ENCODE data around the gene PLIN5. TPM values are rescaled to one million over a fixed set of nuclear protein-coding genes. Genes with fewer than 3 reads are reported as not detected.
"Not testable (repeated sequence)": the region's sequence is repeated elsewhere in the genome, so short reads cannot be mapped to it uniquely, and the experiment has no call there.

PLIN5 gene
- total RNA-seq, 2 donors from 2014 or later: 3.7 to 3.9 TPM

GRCh38 chr19:4566402-4567051 lies 31.5 kb upstream of the PLIN5 start:
- Mint-ChIP-seq H3K36me3 (ENCODE audit: low read depth) (no peaks in the 10 kb centered on the region), H3K4me1 (peaks cover 3% of the 10 kb centered on the region)

GRCh38 chr19:4563562-4563961 lies 28.5 kb upstream of the PLIN5 start:
- H3K27ac ChIP-seq (ENCODE audit: low read depth, low read length); H3K27ac Mint-ChIP-seq; H3K9me3 Mint-ChIP-seq; H3K4me3 ChIP-seq (ENCODE audit: low read length); H3K4me1 ChIP-seq (ENCODE audit: control insufficient read depth, insufficient read depth, low read length); H3K36me3 Mint-ChIP-seq (ENCODE audit: low read depth); H3K36me3 ChIP-seq (ENCODE audit: control insufficient read depth, insufficient read depth, low read length); H3K4me3 Mint-ChIP-seq; DNase-seq; H3K27me3 ChIP-seq (ENCODE audit: control insufficient read depth, insufficient read depth, low read length, poor library complexity, severe bottlenecking); H3K9me3 ChIP-seq (ENCODE audit: control insufficient read depth, low read length); H3K9ac ChIP-seq (ENCODE audit: extremely low read depth, low read length, poor library complexity, severe bottlenecking); H3K27me3 Mint-ChIP-seq (ENCODE audit: insufficient read depth); H3K4me1 Mint-ChIP-seq: not testable (repeated sequence)
- 87 to 97% methylated on average over 4 to 5 of the region's 5 CpGs for WGBS, 2 experiments (ENCODE audit: insufficient coverage in 1 of 2, insufficient read length in 1 of 2)

More at GRCh38 chr19:4566402-4567051, 31.5 kb upstream of the PLIN5 start:
- no peaks in the 10 kb centered on the region for H3K9me3 ChIP-seq (ENCODE audit: control insufficient read depth, low read length)
- Mint-ChIP-seq H3K27ac (no peak overlapping the region), H3K9me3 (no peaks in the 10 kb centered on the region), H3K27me3 (ENCODE audit: insufficient read depth) (peaks cover 3% of the 10 kb centered on the region), H3K4me3 (no peak overlapping the region)
- 92 to 95% methylated on average over 30 to 35 of the region's 35 CpGs for WGBS, 2 experiments (ENCODE audit: insufficient coverage in 1 of 2, insufficient read length in 1 of 2)
- DNase-seq: no peak
- no peak for TF ChIP-seq CTCF (conservative IDR thresholded peaks at IDR 0.05)
- no peaks in the 10 kb centered on the region for H3K36me3 ChIP-seq (ENCODE audit: control insufficient read depth, insufficient read depth, low read length)
- no peaks in the 10 kb centered on the region for H3K4me1 ChIP-seq (ENCODE audit: control insufficient read depth, insufficient read depth, low read length)
- no peaks in the 10 kb centered on the region for H3K27me3 ChIP-seq (ENCODE audit: control insufficient read depth, insufficient read depth, low read length, poor library complexity, severe bottlenecking)
- no peak overlapping the region for H3K4me3 ChIP-seq (ENCODE audit: low read length)
- no peak overlapping the region for H3K27ac ChIP-seq (ENCODE audit: low read depth, low read length)
- no peak overlapping the region for H3K9ac ChIP-seq (ENCODE audit: extremely low read depth, low read length, poor library complexity, severe bottlenecking)

GRCh38 chr19:4562085-4562484 lies 27.1 kb upstream of the PLIN5 start:
- H3K27ac ChIP-seq (ENCODE audit: low read depth, low read length); H3K4me3 Mint-ChIP-seq; H3K4me1 Mint-ChIP-seq; H3K27ac Mint-ChIP-seq; H3K4me1 ChIP-seq (ENCODE audit: control insufficient read depth, insufficient read depth, low read length); H3K9ac ChIP-seq (ENCODE audit: extremely low read depth, low read length, poor library complexity, severe bottlenecking); H3K9me3 Mint-ChIP-seq; H3K36me3 Mint-ChIP-seq (ENCODE audit: low read depth); DNase-seq; H3K27me3 Mint-ChIP-seq (ENCODE audit: insufficient read depth); H3K4me3 ChIP-seq (ENCODE audit: low read length); H3K9me3 ChIP-seq (ENCODE audit: control insufficient read depth, low read length); H3K36me3 ChIP-seq (ENCODE audit: control insufficient read depth, insufficient read depth, low read length); H3K27me3 ChIP-seq (ENCODE audit: control insufficient read depth, insufficient read depth, low read length, poor library complexity, severe bottlenecking): not testable (repeated sequence)
- WGBS, 2 experiments (ENCODE audit: insufficient coverage in 1 of 2, insufficient read length in 1 of 2): 95 to 100% methylated on average over 2 to 6 of the region's 7 CpGs

- Histone ChIP-seq H3K27ac (ENCODE audit: low read depth, low read length) (no peak within 1 kb of the TSS), H3K9me3 (ENCODE audit: control insufficient read depth, low read length) (no peaks in the 10 kb centered on the region), H3K4me3 (ENCODE audit: low read length) (no peak within 1 kb of the TSS), H3K9ac (ENCODE audit: extremely low read depth, low read length, poor library complexity, severe bottlenecking) (no peak within 1 kb of the TSS), H3K4me1 (ENCODE audit: control insufficient read depth, insufficient read depth, low read length) (no peaks in the 10 kb centered on the region), H3K36me3 (ENCODE audit: control insufficient read depth, insufficient read depth, low read length) (no peaks in the 10 kb centered on the region), H3K27me3 (ENCODE audit: control insufficient read depth, insufficient read depth, low read length, poor library complexity, severe bottlenecking) (no peaks in the 10 kb centered on the region)
- no peak within 1 kb of the TSS for H3K27ac Mint-ChIP-seq
- H3K9me3 Mint-ChIP-seq: no peaks in the 10 kb centered on the region
- H3K4me3 Mint-ChIP-seq: no peak within 1 kb of the TSS
- no peak for DNase-seq
- H3K27me3 Mint-ChIP-seq (ENCODE audit: insufficient read depth): peaks cover 2% of the 10 kb centered on the region
- no peaks in the 10 kb centered on the region for H3K4me1 Mint-ChIP-seq
- WGBS, 2 experiments (ENCODE audit: insufficient coverage in 1 of 2, insufficient read length in 1 of 2): 93 to 94% methylated on average over 13 of the region's 13 CpGs
- no peak for TF ChIP-seq CTCF (conservative IDR thresholded peaks at IDR 0.05)
- peaks cover 11% of the 10 kb centered on the region for H3K36me3 Mint-ChIP-seq (ENCODE audit: low read depth)
Measured at GRCh38 chr19:4559569-4559968, 24.5 kb upstream of the PLIN5 start, which contains the start of gene SEMA6B. TSS of gene SEMA6B (minus strand) at chr19:4559684. CDS start at chr19:4558457, 1,227 bp downstream.
